CD4-positive, alpha-beta T cell treated with Interleukin-12 subunit alpha and Interleukin-12 subunit beta, for 1 hour (primary cell): ENCODE measurements around the gene LRRC28.

ENCODE experiments used
- DNase-seq: peaks from one replicate; pipeline ENCODE4 v3.0.0-alpha.2; 2020

LRRC28 gene

GRCh38 chr15:99438691-99439523, 187.6 kb downstream of the LRRC28 start:
- DNase-seq, result no peak

- DNase-seq, result no peak
Observed at GRCh38 chr15:99439524-99439835, 188.2 kb downstream of the LRRC28 start.

- DNase-seq, result no peak
Observed at GRCh38 chr15:99440029-99440428, 188.7 kb downstream of the LRRC28 start.
